HG03135 (cell line): Measurements from ENCODE around the gene BTBD6.

Experiments
- ATAC-seq: cut with Tn5 transposase; IDR thresholded peaks from one replicate; pipeline ENCODE4 v1.9.1; 2021; ENCODE audit warnings: mild to moderate bottlenecking, moderate library complexity; ENCODE audit not compliant: unreplicated experiment

The BTBD6 gene

DNA sequence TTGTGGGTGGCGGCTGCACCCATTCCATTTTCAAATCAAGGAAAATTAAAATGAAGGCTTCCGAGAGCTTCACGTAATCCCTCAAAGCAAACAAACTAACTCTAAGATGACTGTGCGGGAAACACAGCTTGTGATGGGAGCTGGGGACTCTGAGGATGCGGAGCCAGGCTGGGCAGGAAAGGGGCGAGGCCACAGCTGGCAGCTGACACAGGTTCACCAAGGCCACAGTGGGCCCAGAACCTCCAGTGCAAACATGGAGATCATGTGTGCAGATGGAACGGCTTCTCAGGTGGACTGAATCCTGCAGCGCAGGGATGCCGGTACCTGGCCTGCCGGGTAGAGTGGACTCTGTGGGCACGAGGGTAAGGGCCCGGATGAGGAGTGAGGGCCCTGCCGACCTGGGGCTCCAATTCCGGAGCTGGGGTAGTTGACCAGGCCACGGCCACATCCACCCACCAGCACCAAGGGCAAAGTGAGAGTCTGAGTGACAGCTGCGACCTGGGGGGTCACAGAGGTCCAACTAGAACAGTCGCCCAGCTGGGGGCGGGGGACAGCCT is 19.2 kb upstream of the BTBD6 start:
- no peak for ATAC-seq

DNA sequence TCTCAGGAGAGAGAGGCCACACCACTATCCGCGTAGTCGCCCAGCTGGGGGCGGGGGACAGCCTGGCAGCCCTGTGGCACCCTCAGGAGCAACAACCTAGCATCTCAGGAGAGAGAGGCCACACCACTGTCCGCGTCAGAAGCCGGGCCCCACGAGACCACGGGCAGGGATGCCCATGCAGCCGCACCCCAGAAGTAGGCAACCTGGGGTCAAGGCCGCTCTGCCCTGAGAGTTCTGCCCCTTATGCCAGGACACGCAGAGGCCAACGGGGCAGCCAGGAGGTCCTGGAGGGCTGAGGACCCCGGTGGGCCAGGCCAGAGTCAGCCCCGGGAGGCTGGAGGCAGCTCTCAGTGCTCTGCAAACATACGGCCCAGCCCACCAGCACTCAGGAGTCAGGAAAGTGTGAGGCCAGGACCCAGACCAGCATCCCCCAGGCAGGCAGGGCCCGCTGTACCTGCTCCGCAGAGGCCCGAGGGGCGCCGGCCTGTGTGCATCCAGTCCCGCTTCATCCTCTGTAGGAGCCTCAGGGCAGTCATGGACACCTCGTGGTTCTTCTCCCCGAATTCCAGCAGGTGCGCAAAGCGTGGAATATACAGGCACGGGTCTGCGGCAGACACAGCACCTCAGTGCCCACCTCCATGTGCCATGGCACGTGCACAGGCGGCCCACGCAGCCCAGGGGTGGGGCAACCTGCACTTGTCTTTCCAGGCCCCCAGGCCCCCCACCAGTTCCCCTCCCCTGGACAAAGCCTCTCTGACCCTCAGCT is 7.3 kb upstream of the BTBD6 start:
- no peak for ATAC-seq

DNA sequence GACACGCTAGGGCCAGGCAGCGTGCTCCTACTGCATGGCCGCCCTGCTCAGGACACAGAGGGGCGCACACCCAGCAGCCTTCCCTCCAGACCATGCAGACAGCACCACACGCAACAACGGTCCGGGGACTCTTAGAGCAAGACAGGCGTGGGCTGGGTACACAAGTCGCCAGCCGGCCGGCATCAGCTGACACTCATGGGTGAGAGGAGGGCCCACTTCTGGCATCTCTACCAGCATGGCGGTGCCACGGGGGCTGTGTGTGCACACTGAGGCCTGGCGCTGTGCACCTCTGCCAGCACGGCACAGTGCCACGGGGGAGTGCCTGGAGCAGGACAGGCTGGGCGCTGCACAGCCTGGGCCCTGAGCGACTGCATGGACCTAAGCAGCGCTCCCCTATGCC is 6.7 kb upstream of the BTBD6 start:
- no peak for ATAC-seq

DNA sequence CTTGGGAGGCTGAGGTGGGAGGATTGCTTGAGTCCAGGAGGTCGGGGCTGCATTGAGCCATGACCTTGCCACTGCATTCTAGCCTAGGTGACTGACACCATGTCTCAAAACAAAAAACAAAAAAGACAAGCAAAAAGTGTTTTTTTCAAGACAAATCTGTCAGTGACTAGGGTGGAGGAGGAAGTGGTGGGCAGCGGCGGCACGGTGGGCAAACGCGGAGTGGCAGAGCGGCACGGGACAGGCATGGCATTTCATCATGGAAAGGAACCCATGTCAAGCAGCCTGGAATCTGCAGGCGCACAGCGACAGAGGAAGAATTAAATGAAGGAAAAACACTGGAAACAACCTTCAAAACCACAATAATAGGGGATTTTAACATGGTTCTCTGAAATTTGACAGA is 4.0 kb upstream of the BTBD6 start:
- no peak for ATAC-seq

DNA sequence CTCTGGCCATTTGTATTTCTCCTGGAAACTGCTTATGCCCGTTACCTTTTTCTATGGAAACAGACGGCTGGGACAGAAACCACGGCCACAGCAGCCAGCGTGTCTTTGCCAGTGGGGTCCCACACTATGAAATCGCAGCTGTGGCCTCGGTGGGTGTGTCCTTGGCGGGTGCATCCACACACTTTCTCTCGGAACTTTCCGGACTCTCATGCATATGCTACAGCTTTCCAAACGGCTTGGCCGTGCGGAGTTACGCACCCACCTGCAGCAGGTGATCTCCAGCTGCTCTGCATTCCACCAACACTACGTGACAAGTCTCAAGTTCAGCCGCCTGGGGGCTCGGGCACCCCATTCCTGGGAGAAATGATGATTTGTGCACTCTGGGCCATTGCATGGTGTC is 1.3 kb upstream of the BTBD6 start:
- no peak for ATAC-seq

DNA sequence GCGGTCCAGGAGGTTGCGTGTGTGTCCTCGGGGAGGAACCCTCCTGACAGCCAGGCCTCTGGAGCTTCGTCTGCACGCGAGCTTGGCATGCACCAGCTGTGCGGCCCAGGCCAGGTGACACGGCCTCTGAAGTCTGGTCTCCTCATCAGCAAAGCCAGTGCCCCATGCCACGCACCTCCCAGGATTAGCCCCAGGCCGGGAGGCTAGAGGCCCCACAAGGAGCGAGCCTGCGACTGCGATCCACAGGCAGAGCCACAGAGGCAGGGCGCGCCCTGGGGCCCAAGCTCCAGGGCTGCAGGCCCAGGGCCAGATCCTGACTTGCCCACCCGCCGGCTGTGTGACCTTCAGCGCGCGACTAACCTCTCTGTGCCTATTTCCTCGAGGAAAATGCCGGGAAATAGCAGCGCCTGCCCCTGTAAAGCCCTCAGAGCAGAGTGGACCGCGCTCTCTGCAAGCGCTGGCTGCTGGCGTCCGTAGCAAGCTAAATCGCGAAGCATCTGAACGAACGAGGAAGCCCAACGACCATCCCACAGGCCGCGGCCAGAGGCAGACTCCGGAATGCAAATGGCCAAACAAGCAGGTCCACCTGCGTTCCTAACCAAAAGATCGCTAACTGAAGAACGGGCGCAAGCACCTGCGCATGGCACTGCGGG is 492 bp upstream of the BTBD6 start:
- ATAC-seq, result no peak

DNA sequence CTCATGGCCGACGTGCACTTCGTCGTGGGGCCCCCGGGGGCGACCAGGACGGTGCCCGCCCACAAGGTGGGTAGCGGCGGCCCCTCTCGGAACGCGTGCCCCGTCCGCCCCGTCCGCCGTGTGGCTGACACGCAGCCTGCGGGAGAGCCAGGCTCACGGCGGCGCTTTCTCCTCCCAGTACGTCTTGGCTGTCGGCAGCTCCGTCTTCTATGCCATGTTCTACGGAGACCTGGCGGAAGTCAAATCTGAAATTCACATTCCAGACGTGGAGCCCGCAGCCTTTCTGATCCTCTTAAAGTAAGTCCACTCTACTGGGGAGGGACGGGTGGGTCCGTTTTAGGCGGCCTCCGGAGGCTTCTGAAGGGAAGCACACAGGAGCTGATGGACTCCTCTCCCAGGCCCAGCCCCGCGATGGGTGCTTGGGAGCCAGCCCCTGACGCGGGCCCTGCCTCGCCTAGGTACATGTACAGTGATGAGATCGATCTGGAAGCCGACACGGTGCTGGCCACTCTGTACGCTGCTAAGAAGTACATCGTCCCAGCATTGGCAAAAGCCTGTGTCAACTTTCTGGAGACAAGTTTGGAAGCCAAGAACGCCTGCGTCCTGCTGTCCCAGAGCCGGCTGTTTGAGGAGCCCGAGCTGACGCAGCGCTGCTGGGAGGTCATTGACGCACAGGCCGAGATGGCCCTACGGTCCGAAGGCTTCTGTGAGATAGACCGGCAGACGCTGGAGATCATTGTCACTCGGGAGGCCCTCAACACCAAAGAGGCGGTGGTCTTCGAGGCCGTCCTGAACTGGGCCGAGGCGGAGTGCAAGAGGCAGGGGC is 1.1 kb downstream of the BTBD6 start:
- ATAC-seq, result no peak

DNA sequence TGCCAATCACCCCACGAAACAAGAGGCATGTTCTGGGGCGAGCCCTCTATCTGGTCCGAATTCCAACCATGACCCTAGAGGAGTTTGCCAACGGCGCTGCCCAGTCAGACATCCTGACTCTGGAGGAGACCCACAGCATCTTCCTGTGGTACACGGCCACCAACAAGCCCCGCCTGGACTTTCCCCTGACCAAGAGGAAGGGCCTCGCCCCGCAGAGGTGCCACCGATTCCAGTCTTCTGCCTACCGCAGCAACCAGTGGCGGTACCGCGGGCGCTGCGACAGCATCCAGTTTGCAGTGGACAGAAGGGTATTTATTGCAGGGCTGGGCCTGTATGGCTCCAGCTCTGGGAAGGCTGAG is 1.7 kb downstream of the BTBD6 start:
- no peak for ATAC-seq

DNA sequence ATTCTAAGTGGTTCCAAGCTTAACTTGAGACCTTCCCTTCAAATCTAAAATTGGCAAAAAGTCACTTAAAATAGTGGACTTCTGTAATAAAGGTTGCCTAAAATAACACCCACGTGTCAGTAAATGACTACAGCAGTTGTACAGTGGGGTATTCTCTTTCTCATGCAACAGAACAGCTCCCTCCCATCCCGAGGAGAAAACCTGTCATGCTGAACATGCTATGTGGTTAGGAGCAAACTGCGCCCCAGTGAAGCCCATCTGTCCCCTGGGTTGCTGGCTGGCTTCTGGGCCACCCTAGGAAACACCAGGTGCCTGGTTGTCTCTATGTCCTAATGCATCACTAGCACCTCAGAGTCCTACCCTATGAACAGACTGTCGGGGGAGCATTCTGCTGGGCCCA is 2.7 kb downstream of the BTBD6 start:
- no peak for ATAC-seq

DNA sequence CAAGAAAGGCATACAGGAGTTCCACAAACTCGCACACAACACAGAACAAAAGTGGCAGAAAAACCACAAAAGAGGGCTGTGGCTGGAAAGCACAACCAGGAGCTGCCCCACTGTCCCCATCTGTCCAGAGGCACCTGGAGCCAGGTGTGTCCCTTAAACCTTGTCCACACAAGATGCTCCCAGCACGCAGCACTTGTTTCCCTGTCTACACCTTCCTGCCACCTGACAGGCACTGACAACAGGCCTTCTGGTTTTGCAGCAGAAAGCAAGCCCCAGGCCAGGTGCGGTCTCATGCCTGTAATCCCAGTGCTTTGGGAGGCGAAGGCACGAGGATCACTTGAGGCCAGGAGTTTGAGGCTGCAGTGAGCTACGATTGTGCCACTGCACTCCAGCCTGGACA is 3.6 kb downstream of the BTBD6 start:
- no peak for ATAC-seq

DNA sequence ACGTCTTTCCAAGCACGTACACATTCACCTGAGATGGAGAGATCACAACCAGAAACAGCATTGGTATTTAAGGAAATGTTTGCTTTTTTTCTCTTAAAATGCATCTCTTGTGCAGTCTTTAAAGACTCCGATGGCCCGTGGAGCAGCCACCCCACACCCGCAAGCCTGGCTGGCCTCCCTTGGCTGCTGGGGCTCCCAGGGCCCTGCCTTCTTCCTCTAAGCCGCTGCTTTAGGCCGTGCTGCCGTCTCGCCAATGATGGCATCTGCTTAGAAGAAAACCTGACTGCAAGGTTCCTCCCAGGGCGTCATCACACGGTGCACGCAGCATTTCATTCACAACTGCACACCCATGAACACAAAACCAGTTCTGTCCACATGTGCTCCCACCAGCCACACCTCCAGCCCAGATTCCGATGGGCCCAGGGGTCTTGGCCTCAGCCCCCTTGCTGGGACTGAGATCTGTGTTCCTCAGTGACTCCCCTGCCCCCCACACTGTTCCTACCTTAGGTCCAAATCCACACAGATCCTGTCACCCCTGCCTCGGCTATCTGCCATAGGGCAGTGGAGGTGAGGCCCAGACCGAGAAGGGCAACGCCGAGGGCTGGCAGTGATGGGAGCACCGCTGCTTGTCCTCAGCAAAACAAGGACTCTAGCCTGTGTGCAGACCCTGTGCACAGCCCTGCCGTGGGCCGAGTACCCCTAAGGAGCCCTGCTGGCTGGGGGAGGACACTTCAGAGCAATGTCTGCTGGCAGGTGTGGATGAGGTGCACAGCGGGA is 4.4 kb downstream of the BTBD6 start:
- no peak for ATAC-seq

DNA sequence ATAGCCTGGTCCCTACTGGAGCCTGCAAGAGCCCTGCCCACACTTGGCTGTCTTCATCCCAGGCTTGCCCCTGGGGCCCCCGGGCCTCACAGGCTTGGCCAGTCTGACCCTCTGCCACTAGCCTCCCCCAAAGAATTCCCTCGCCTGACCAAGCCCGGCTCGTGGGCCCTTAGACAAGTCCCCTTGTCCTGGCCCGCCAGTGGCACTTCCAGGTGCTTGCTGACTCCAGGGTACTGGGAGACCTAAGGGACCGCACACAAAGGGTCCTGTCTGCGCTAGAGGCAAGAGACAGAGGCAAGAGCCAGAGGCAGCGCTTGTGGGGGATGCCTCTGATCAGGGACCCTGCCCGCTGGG is 5.0 kb downstream of the BTBD6 start:
- no peak for ATAC-seq

DNA sequence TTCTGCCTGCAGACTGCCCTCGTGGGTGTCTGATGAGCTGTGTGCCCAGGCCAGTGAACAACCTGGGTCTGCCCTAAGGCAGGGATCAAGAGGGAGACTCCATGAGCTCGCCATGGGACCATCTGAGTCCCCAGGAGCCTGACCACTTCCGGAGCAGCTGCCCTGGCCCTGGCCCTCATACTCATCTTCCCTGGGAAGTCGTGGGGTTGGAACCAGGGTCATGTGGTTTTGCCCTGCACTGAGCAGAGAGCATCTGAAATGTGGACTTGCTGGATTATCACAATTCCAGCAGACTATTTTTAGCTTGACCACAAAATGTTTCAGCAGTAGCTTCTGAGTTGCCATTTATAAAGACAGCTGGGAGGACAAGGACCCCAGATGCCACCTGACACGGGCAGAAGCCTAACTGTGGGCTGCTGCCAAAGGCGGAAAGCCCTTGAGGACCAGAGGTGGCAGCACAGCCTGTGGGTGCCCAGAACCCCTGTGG is 6.7 kb downstream of the BTBD6 start:
- ATAC-seq, result no peak

DNA sequence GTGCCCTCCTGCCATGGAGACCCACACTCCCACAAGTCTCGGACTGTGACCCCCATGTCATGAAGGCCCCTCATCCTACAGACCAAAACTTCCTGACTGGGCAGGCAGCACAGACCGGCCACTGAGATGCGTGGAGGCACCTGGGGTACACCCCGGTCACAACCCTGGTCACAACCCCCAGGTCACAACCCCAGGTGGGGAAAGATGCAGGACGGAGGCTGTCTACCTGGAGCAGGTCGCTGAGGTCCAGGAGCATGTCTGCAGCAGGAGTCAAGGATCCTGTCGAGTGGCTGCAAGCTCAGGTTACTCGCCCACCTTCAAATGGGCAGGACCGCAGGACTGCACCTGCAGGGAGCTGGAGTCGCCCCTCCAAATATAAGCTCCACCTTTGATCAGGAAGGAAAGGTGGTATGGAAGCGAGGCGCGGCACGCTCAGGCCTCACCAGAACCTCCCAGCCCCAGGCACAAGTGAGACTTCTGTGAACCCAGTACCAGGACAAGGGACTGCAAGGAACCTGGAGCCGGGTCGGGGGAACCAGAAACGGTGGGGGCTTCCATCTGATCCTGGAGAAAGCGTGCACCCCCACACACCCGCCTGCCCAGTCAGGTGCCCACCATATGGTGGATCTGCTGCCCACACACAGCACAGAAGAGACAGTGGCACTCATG is 8.1 kb downstream of the BTBD6 start:
- no peak for ATAC-seq

DNA sequence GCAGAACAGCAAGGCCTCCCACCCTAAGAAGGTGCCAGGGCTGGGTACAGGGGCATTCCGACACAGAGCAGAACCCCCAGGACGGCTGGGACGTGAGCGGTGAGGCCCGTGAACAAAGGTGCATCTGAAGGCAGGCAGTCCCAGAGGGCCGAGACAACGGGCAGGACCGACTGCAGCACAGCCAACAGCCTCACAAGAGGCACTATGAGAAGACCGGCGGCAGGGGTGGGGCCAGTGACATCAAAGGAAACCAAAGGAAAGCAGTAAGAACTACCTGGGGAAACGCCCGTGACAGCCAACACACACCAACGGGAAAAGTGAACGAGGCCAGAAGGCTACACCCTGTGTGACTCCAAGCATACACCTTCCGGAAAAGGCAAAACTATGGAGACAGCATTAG is 9.1 kb downstream of the BTBD6 start:
- no peak for ATAC-seq

DNA sequence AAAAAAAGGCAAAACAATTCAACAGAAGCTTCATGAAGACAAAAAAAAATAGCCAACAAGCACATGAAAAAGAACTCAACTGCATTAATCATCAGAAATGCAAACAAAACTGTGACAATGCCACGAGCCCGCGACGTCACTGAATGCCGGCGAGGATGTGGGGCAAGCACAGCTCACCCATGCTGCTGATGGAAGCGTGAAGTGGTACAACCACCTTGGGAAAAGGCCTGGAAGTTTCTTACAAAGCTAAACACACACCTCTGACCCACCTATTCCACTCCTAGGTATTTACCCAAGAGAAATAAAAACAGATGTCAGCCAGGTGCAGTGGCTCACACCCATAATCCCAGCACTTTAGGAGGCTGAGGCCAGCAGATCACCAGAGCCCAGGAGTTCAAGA is 10.5 kb downstream of the BTBD6 start:
- ATAC-seq, result no peak

DNA sequence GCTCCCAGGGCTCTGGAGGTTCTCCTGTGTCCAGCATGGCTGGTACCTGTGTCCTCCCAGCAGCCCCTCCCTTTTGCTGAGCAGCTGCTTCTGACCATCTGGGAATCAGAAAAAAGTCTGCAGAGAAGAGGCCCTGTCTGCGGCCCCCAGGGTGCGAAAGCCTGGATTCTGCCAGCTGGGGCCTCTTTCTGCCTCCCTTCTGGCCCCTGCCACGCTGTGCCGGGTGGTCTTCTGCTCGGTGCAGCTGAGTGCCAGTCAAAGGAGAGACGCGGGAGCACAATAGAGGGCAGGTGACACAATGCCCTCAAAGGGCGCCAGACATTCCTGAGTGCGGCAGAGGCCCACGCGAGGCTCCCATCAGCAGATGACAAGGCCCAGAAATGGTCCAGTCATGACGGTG is 12.6 kb downstream of the BTBD6 start:
- no peak for ATAC-seq

DNA sequence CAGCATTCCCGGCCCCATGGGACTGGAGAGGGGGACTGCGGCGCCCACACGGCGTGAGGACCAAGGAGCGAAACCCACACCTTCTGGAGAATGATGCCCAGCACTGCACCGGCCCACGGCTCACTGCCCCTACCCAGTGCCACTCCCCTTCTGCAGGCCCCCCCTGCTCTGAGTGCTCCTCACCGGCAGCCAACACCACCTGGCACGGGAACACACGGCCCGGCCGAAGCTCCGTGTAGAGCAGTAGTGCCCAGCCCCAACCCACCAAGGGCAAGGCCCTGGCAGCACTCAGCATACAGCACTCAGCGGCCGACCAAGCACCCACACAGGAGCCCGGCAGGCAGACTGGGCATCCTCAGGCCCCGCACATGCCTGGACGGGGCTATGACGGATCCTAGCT is 13.4 kb downstream of the BTBD6 start:
- no peak for ATAC-seq

DNA sequence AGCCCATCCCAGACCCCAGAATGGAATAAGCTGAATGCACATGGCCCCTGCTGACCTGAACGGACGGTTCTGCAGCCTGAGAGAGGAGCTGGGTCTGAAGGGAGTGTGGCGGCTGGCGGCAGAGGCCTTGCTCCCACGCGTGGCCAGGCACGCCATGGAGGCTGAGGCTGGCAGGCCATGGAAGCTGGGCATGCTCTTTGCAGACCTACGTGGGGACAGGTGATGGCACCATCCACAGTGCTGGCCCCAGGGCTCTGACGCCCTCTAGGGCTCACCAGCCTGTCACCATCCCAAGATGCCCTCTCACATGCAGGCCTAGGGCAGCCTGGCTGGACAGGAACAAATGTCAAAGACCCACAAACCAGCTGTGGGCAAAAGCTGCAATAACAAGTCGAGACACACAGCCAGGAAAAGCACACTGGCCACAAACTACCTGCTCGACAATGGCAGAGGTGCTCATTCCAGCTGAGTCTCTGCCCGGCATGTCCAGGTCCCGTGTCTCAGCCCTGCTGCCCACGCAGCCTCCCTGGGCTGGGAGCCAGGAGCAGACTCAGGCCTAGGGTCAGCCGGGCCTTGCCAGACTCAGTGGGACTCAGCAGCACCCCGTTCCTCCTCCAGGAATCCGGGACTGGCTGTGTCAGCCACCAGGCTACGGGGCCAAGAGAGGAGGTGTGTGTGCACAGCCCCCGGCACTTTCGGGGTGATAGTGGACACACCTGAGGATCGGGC is 19.7 kb downstream of the BTBD6 start:
- ATAC-seq, result no peak
